MG63 (cell line): ENCODE results near the gene REPS2. TPM values are rescaled to one million over a fixed set of nuclear protein-coding genes. Genes with fewer than 3 reads are reported as not detected.

ENCODE experiments used
- DNase-seq: peaks from one replicate; pipeline ENCODE4 v3.0.0-alpha.2; 2020
- H3K27me3 ChIP-seq: fragments of 250-450 bp; sonication (Bioruptor Pico); 2 replicates; pipeline ENCODE4 v1.5.1; 2020; ENCODE audit warnings: mild to moderate bottlenecking, moderate library complexity
- H3K36me3 ChIP-seq: fragments of 250-450 bp; sonication (Bioruptor Pico); 2 replicates; pipeline ENCODE4 v1.5.1; 2020; ENCODE audit warnings: mild to moderate bottlenecking, moderate library complexity
- H3K4me3 ChIP-seq: fragments of 250-450 bp; sonication (Bioruptor Pico); 2 replicates; pipeline ENCODE4 v1.5.1; 2020; ENCODE audit warnings: mild to moderate bottlenecking, moderate library complexity
- H3K9me3 ChIP-seq: fragments of 250-450 bp; sonication (Bioruptor Pico); 2 replicates; pipeline ENCODE4 v1.5.1; 2020; ENCODE audit warnings: mild to moderate bottlenecking, moderate library complexity
- total RNA-seq: library from RNA; depleted of rRNA; stranded (reverse); fragments of >200 nt; shearing (Covaris generic); gene quantifications from 2 replicates; pipeline ENCODE4 v1.2.3, GENCODE V29; 2014; ENCODE audit warnings: low replicate concordance; rRNA removed

The REPS2 gene
- total RNA-seq, 1 experiment from 2014 or later: 0.07 TPM

DNA sequence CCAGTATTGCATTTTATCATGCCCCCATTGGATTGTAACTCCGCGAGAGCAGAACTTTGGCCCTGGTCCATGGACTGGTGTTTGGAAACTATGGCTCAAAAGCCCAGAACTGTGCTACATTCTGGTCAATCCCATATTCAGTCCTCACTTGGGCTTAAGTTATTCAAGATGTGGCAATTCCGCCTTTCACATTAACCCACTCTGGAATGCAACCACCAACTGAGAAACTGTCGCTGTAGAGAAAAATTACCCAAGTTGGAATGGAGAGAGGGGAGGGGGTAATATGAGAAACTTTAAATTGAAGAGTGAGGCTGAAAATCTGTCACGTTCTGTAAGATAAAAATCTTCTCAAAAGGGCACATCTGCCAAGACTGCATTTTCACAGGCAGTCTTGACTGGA, 239.0 kb downstream of the REPS2 start:
- Histone ChIP-seq H3K9me3 (no peaks in the 10 kb centered on the region), H3K36me3 (no peaks in the 10 kb centered on the region), H3K27me3 (no peaks in the 10 kb centered on the region), H3K4me3 (no peak overlapping the region)
- no peak for DNase-seq

DNA sequence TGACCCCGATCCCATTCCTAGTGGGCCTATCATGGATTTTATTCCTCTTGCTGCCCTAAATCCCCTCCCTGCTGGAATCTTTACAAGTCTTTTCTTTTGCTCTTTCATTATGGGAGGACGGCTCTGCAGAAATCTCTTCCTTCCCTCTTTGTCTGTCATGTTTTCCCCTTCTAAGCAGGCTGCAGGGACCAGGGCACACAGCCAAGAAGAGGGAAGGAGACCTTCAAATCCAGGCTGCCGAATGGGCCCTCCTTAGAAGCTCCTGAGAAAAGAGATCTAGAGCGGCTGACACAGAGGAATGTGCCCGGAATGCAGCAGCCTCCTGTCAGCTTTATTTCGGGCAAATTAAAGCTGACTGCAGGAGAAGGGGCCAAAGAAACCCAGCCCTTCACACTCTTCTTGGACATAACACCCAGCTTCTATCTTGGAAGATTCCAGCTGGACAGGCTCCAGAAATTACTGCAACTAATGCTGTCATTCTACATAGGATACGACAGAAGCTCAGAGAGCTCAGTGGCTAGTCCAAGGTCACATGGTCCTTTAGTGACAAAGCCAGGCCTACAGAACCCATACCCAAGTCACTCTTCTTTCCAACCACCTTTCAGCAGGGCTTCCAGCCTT, 240.8 kb downstream of the REPS2 start:
- Histone ChIP-seq H3K27me3 (no peaks in the 10 kb centered on the region), H3K4me3 (no peak overlapping the region), H3K36me3 (no peaks in the 10 kb centered on the region), H3K9me3 (no peaks in the 10 kb centered on the region)
- no peak for DNase-seq

DNA sequence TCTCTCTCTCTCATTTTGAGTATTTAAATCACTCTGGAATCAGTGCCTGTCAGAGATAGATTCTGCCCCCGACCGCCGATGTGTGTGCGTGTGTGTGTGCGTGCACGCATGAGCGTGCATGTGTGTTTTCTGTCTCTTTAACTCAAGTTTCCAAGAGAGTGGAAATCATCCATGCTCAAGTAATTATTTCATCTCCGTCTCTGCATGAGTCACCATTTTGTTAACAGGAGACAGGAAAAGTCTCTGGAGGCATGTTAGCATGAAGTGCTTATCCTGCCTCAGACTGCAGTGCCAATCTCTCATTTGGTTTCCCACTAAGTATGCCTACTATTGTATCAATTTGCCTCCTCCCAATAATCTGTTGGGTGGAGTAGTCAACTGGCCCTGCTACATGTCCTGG, 245.6 kb downstream of the REPS2 start:
- no peak overlapping the region for H3K4me3 ChIP-seq
- H3K36me3 ChIP-seq: no peaks in the 10 kb centered on the region

More for the DNA sequence above, 245.6 kb downstream of the REPS2 start:
- DNase-seq: no peak
- H3K9me3 ChIP-seq: no peaks in the 10 kb centered on the region
- H3K27me3 ChIP-seq: no peaks in the 10 kb centered on the region

Other genes with a start within 250 kb of the REPS2 start
- gene CTPS2, start 234.0 kb upstream of the REPS2 start, total RNA-seq: 9.2 and 13.2 TPM in 2 replicates
- gene SYAP1, start 227.0 kb upstream of the REPS2 start, total RNA-seq: 26.6 and 34.1 TPM in 2 replicates
- gene TXLNG, start 160.2 kb upstream of the REPS2 start, total RNA-seq: 8.6 and 12.7 TPM in 2 replicates
- 167 and 233 TPM in 2 replicates for gene RBBP7, start 76.3 kb upstream of the REPS2 start, total RNA-seq